Subcutaneous adipose tissue (tissue), 4 donors: ENCODE measurements around the gene UBE2B. TPM values are rescaled to one million over a fixed set of nuclear protein-coding genes. Genes with fewer than 3 reads are reported as not detected.

ENCODE experiments used
- total RNA-seq, 4 donors: library from RNA; depleted of rRNA; stranded (reverse); fragments of >200 nt; gene quantifications; one replicate each; pipeline ENCODE4 v1.1.0, GENCODE V29; 2016
- TF ChIP-seq, protein P1 (sequence below): fragments of 450-650 bp; IDR thresholded peaks from one replicate; pipeline ENCODE4 v1.5.1; 2016; ENCODE audit warnings: low read depth, mild to moderate bottlenecking, control low read depth, antibody characterized with exemption, moderate library complexity

The UBE2B gene
- total RNA-seq, 4 donors from 2014 or later = 62.0 to 148 (median 90.2) TPM

DNA sequence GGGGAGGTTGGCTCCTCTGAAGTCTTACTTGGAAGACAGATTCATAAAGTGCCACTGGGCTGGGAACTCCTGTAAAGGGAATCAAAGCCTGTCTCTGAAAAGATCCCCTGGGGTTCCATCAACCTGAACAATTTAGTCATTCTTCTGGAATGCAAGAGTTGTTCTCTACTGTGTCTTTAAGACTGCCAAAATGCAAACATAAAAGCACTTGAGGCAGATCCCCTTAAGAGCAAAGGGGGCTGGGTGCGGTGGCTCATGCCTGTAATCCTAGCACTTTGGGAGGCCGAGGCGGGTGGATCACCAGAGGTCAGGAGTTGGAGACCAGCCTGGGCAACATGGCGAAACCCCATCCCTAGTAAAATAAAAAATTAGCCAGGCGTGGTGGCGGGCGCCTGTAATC lies 23.6 kb downstream of the UBE2B start:
- TF ChIP-seq, protein P1, sequence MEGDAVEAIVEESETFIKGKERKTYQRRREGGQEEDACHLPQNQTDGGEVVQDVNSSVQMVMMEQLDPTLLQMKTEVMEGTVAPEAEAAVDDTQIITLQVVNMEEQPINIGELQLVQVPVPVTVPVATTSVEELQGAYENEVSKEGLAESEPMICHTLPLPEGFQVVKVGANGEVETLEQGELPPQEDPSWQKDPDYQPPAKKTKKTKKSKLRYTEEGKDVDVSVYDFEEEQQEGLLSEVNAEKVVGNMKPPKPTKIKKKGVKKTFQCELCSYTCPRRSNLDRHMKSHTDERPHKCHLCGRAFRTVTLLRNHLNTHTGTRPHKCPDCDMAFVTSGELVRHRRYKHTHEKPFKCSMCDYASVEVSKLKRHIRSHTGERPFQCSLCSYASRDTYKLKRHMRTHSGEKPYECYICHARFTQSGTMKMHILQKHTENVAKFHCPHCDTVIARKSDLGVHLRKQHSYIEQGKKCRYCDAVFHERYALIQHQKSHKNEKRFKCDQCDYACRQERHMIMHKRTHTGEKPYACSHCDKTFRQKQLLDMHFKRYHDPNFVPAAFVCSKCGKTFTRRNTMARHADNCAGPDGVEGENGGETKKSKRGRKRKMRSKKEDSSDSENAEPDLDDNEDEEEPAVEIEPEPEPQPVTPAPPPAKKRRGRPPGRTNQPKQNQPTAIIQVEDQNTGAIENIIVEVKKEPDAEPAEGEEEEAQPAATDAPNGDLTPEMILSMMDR = no peak

DNA sequence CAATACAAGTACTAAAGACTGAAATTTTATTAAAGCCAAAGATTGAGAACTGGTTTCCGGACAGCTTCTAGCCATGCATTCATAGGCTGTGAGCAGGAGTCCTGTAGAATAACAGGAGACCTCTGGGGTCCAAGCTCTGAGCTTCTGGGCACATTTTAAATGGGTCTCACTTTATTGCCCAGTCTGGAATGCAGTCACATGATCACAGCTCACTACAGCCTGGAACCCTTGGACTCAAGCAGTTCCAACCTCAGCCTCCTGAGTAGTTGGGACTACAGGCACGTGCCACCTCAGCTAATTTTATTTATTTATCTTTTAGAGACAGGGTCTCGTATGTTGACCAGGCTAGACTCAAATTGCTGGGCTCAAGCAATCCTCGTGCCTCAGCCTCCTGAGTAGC lies 24.9 kb downstream of the UBE2B start:
- TF ChIP-seq, protein P1 = no peak

DNA sequence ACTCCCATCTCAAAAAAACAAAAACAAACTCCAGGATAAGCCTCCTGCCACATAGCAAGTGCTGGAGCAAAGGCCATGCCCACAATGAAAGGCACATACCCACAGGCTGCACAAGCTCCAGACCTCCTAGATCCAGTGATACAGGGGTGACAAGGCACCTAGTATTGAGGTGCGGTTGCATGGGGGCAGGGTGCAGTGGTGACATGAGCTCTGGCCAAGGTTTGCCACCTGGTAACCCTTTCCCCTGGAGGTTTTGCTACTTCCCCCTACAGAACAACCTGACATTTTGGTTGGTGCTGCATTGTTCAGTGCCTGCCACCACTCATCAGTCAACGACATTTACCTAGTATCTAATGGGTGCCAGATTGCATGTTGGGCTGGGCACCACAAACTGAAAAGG lies 25.8 kb downstream of the UBE2B start:
- TF ChIP-seq, protein P1 = no peak

DNA sequence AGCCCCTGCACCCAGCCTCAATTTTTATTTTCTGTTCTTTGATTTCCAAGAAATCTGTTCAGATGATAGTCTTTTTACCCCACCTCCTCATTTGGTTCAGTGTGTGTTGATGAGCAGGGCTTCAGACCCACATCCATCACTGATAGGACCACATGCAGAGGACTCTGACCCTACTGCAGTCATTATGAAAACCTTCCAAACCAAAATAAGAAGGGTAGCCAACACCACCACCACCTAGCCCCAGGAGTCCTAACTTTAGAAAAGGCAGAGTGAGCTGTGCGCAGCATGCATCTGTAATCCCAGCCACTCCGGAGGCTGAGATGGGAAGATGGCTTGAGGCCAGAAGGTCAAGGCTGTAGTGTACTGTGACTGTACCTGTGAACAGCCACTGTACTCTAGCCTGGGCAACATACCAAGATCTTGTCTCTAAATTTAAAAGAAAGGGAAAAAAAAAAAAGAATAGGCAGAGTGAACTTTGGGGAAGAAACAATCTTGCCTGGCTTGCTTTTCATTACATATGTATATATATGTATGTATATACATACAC lies 27.3 kb downstream of the UBE2B start:
- TF ChIP-seq, protein P1 = no peak

DNA sequence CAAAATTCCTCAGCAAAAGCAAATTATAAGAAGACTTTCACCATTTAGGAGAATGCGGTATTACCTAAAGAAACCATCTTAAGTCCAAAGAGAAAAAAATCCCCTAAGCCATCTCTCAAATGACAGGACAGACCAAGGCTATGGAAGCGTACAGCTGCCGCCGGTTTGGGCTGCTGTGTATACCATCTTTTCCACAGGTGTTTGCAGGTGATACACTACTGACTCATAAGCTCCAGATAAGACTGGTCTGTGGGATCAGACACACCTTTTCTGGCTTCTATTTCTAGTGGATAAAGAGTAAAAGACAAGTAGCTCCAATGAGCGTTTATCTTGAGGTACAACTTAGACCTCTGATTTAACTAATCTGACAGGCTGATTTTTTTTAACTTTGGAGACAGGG lies 32.6 kb downstream of the UBE2B start:
- TF ChIP-seq, protein P1 = no peak

DNA sequence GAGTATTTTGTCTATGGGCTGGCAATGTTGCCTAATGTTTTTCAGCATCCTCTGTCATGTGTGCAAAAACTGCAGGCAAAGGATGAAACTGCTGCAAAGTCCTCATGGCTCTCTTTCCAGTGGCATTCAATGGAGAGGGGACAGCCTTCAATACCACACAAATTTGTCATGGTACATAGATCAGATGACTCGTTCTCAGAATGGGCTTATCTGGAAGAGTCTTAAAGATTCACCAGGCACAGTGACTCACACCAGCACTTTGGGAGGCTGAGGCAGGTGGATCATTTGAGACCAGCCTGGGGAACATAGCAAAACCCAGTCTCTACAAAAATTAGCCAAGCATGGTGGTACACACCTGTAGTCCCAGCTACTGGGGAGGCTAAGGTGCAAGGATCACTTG lies 35.0 kb downstream of the UBE2B start:
- TF ChIP-seq, protein P1 = no peak

DNA sequence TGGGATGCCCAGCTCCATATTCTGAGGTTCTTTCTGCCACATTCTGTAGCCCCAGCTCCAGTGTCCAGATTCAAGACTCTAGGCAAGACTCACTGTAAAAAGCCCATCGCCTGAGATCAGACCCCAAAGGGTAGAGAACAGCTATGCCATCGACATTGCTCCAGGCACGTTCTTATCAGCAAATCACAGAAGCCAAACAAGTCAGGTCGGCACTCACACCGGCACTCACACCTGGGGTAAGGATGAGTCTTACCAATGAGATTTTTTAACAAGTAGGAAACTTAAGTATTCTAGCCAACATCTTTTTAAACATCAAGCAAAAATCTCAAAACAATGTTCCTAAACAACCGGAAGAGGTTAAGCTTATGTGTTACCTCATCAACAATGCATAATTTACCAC lies 38.0 kb downstream of the UBE2B start:
- TF ChIP-seq, protein P1 = no peak
